Caco-2 (cell line): ENCODE results near the gene RAMP3. TPM values are rescaled to one million over a fixed set of nuclear protein-coding genes. Genes with fewer than 3 reads are reported as not detected.
A peak's percentile ranks its signal among the peaks of the same experiment; 100 is the strongest.

ENCODE experiments used
- BruUV-seq: library from RNA; stranded (reverse); fragments of 400-500 nt; replicated peaks from 2 replicates; lab custom pipeline; 2021; lab: Mats Ljungman, UMichigan
- CTCF ChIA-PET: fragments of 300-600 bp; sonication (Branson Sonifier 250); formaldehyde crosslinking; loops from one replicate; lab custom pipeline; 2022; ENCODE audit warnings: antibody characterized with exemption; lab: Charles Lee
- POLR2A ChIA-PET: fragments of 300-600 bp; sonication (Branson Sonifier 250); formaldehyde crosslinking; loops from one replicate; lab custom pipeline; 2022; ENCODE audit warnings: antibody characterized with exemption; lab: Charles Lee
- DNase-seq, 2 experiments: peaks; one replicate each; pipeline versions ENCODE4 v3.0.0 to v3.0.0-alpha.2; 2020 to 2022
- H3K27me3 ChIP-seq: replicated peaks from 2 replicates; pipeline ENCODE4 v1.6.0; 2011; ENCODE audit warnings: low read length; ENCODE audit not compliant: control insufficient read depth, insufficient read depth
- H3K36me3 ChIP-seq: 2 replicates; pipeline ENCODE4 v1.5.1; 2011; ENCODE audit warnings: low read length; ENCODE audit not compliant: control insufficient read depth, insufficient read depth
- H3K4me1 ChIP-seq: fragments of 250-450 bp; sonication (Bioruptor Pico); 2 replicates; pipeline ENCODE4 v1.5.1; 2020; ENCODE audit warnings: mild to moderate bottlenecking
- H3K4me3 ChIP-seq: 2 replicates; pipeline ENCODE4 v1.5.1; 2011; ENCODE audit warnings: low read depth, mild to moderate bottlenecking, control low read depth, low read length
- H3K9me3 ChIP-seq: fragments of 250-450 bp; sonication (Bioruptor Pico); 2 replicates; pipeline ENCODE4 v1.5.1; 2020; ENCODE audit warnings: mild to moderate bottlenecking, moderate library complexity
- H3K27ac Mint-ChIP-seq: one replicate; pipeline ENCODE4 v1.8.0; 2022; ENCODE audit warnings: mixed read lengths; ENCODE audit not compliant: unreplicated experiment
- H3K27me3 Mint-ChIP-seq: one replicate; pipeline ENCODE4 v1.8.0; 2022; ENCODE audit warnings: mixed read lengths; ENCODE audit not compliant: insufficient read depth, unreplicated experiment
- H3K36me3 Mint-ChIP-seq: one replicate; pipeline ENCODE4 v1.8.0; 2022; ENCODE audit warnings: mild to moderate bottlenecking, mixed read lengths; ENCODE audit not compliant: insufficient read depth, unreplicated experiment
- H3K4me1 Mint-ChIP-seq: one replicate; pipeline ENCODE4 v1.8.0; 2022; ENCODE audit warnings: low read depth, mixed read lengths; ENCODE audit not compliant: unreplicated experiment
- H3K4me3 Mint-ChIP-seq: one replicate; pipeline ENCODE4 v1.8.0; 2022; ENCODE audit warnings: mild to moderate bottlenecking, moderate library complexity, mixed read lengths; ENCODE audit not compliant: unreplicated experiment
- H3K9me3 Mint-ChIP-seq: one replicate; pipeline ENCODE4 v1.8.0; 2022; ENCODE audit warnings: mixed read lengths; ENCODE audit not compliant: unreplicated experiment
- CTCF ChIP-seq, 2 experiments: fragments of 200-600 bp in 1 of 2; IDR thresholded peaks; 1 replicate in 1 of 2; 2 replicates in 1 of 2; pipeline versions ENCODE4 v1.5.1 to v1.8.0; 2011 to 2022; ENCODE audit warnings: antibody characterized with exemption in 1 of 2, control low read depth in 1 of 2, inconsistent platforms in 1 of 2, low read depth in 1 of 2, low read length in 1 of 2, mild to moderate bottlenecking in 1 of 2, moderate library complexity in 1 of 2; ENCODE audit not compliant: insufficient read depth in 1 of 2, severe bottlenecking in 1 of 2, unreplicated experiment in 1 of 2
- intact Hi-C: fragments of 100-400 bp; cut with micrococcal nuclease; formaldehyde crosslinking; loops from one replicate; pipeline ENCODE4 v1.10.0; 2022; ENCODE audit not compliant: unreplicated experiment
- total RNA-seq: library from RNA; stranded (reverse); gene quantifications from 2 replicates; pipeline ENCODE4 v1.2.3, GENCODE V29; 2022

Gene RAMP3
- total RNA-seq, 1 experiment from 2014 or later, result not detected

GRCh38 chr7:45143616-45144015 is 14.0 kb upstream of the RAMP3 start:
- no peak overlapping the region for H3K4me3 ChIP-seq
- H3K4me3 Mint-ChIP-seq, result no peak overlapping the region
- DNase-seq, result no peak
- ChIA-PET POLR2A (no interaction called here), CTCF (no interaction called here)
- no peaks in the 10 kb centered on the region for H3K9me3 ChIP-seq
- no peaks in the 10 kb centered on the region for H3K4me1 ChIP-seq
- no peaks in the 10 kb centered on the region for H3K36me3 ChIP-seq
- intact Hi-C loops, result no loop called here
- BruUV-seq, result no TSS peak
- no peak overlapping the region for H3K27ac Mint-ChIP-seq
- no peaks in the 10 kb centered on the region for H3K36me3 Mint-ChIP-seq
- TF ChIP-seq CTCF (IDR thresholded peaks at IDR 0.05; ENCODE audit: insufficient read depth in 1 of 2, low read depth in 1 of 2, low read length in 1 of 2, severe bottlenecking in 1 of 2, unreplicated experiment in 1 of 2), result no peak
- H3K9me3 Mint-ChIP-seq, result no peaks in the 10 kb centered on the region
- H3K27me3 Mint-ChIP-seq, result peaks cover 5% of the 10 kb centered on the region
- no peaks in the 10 kb centered on the region for H3K4me1 Mint-ChIP-seq
- H3K27me3 ChIP-seq, result no peaks in the 10 kb centered on the region

- Histone ChIP-seq H3K36me3 (no peaks in the 10 kb centered on the region), H3K4me1 (no peaks in the 10 kb centered on the region), H3K4me3 (no peak overlapping the region), H3K9me3 (no peaks in the 10 kb centered on the region), H3K27me3 (no peaks in the 10 kb centered on the region)
- Mint-ChIP-seq H3K27me3 (peaks cover 8% of the 10 kb centered on the region), H3K36me3 (no peaks in the 10 kb centered on the region), H3K9me3 (no peaks in the 10 kb centered on the region), H3K27ac (no peak overlapping the region), H3K4me3 (no peak overlapping the region), H3K4me1 (no peaks in the 10 kb centered on the region)
- ChIA-PET POLR2A (no interaction called here), CTCF (no interaction called here)
- BruUV-seq, result no TSS peak
- intact Hi-C loops, result no loop called here
- TF ChIP-seq CTCF (IDR thresholded peaks at IDR 0.05; ENCODE audit: insufficient read depth in 1 of 2, low read depth in 1 of 2, low read length in 1 of 2, severe bottlenecking in 1 of 2, unreplicated experiment in 1 of 2), result no peak
- DNase-seq, result peak in 1 of 2 experiments; percentile 9
Measured at GRCh38 chr7:45145881-45146280, 11.7 kb upstream of the RAMP3 start.

- ChIA-PET CTCF (no interaction called here), POLR2A (no interaction called here)
- no peaks in the 10 kb centered on the region for H3K36me3 Mint-ChIP-seq
- TF ChIP-seq CTCF (IDR thresholded peaks at IDR 0.05; ENCODE audit: insufficient read depth in 1 of 2, low read depth in 1 of 2, low read length in 1 of 2, severe bottlenecking in 1 of 2, unreplicated experiment in 1 of 2), result peak in 1 of 2 experiments; percentile 30
- H3K9me3 ChIP-seq, result no peaks in the 10 kb centered on the region
- H3K4me3 Mint-ChIP-seq, result no peak overlapping the region
- H3K4me3 ChIP-seq, result no peak overlapping the region
- DNase-seq, result peak; percentile 34 to 48
- H3K27ac Mint-ChIP-seq, result no peak overlapping the region
- BruUV-seq, result no TSS peak
- H3K4me1 Mint-ChIP-seq, result no peaks in the 10 kb centered on the region
- no peaks in the 10 kb centered on the region for H3K27me3 ChIP-seq
- H3K9me3 Mint-ChIP-seq, result no peaks in the 10 kb centered on the region
- no peaks in the 10 kb centered on the region for H3K4me1 ChIP-seq
- H3K27me3 Mint-ChIP-seq, result peaks cover 8% of the 10 kb centered on the region
- intact Hi-C loops, result no loop called here
- no peaks in the 10 kb centered on the region for H3K36me3 ChIP-seq
Measured at GRCh38 chr7:45146531-45147379, 10.8 kb upstream of the RAMP3 start.
